ENCODE measurements around the gene KLF6. TPM values are rescaled to one million over a fixed set of nuclear protein-coding genes. Genes with fewer than 3 reads are reported as not detected.
A peak's percentile ranks its signal among the peaks of the same experiment; 100 is the strongest.

The KLF6 gene
- total RNA-seq, 2 experiments from 2014 or later: 116 to 120 TPM

GRCh38 chr10:3805791-3806461 lies 20.9 kb upstream of the KLF6 start:
- H3K9me3 Mint-ChIP-seq: no peaks in the 10 kb centered on the region
- no peak for TF ChIP-seq CTCF (IDR thresholded peaks at IDR 0.05)
- CTCF ChIA-PET: interaction anchor here (1.2 kb wide), 1 partner anchor 23 kb away, joined by 3 read pairs; no protein-coding TSS in a partner anchor
- intact Hi-C loops (cut with micrococcal nuclease): loop anchor here (2.0 to 10.0 kb wide), 4 partner anchors 23 to 329 kb away; no protein-coding TSS in a partner anchor
- ATAC-seq (no peak), DNase-seq (peak; percentile 70)
- no peak overlapping the region for H3K27ac Mint-ChIP-seq
- no peaks in the 10 kb centered on the region for H3K27me3 Mint-ChIP-seq
- peaks cover 68% of the 10 kb centered on the region for H3K4me1 Mint-ChIP-seq (ENCODE audit: low read depth)
- H3K4me3 Mint-ChIP-seq: peak overlapping the region; percentile 45
- POLR2A ChIA-PET: interaction anchor here (0.8 to 10.5 kb wide), 12 partner anchors 23 to 155 kb away, joined by 3 to 281 read pairs (median 4); partner anchors contain the start of gene KLF6
- no peaks in the 10 kb centered on the region for H3K36me3 Mint-ChIP-seq (ENCODE audit: low read depth)

- TF ChIP-seq CTCF (IDR thresholded peaks at IDR 0.05): no peak
- Mint-ChIP-seq H3K9me3 (no peaks in the 10 kb centered on the region), H3K4me3 (peak overlapping the region; percentile 48), H3K27me3 (no peaks in the 10 kb centered on the region), H3K36me3 (ENCODE audit: low read depth) (no peaks in the 10 kb centered on the region), H3K4me1 (ENCODE audit: low read depth) (peaks cover 71% of the 10 kb centered on the region), H3K27ac (no peak overlapping the region)
- ATAC-seq (peak; percentile 26), DNase-seq (peak; percentile 76)
- CTCF ChIA-PET: no interaction called here
- intact Hi-C loops (cut with micrococcal nuclease): loop anchor here (2.0 to 10.0 kb wide), 4 partner anchors 22 to 330 kb away; no protein-coding TSS in a partner anchor
- POLR2A ChIA-PET: interaction anchor here (0.8 to 10.5 kb wide), 11 partner anchors 22 to 155 kb away, joined by 3 to 281 read pairs (median 4); partner anchors contain the start of gene KLF6
These were observed 20.3 kb upstream of the KLF6 start for GRCh38 chr10:3805201-3805790.

GRCh38 chr10:3803927-3804741 lies 19.1 kb upstream of the KLF6 start:
- POLR2A ChIA-PET: interaction anchor here (1.4 to 10.5 kb wide), 2 partner anchors 21 to 47 kb away, joined by 3 to 281 read pairs; partner anchors contain the start of gene KLF6
- DNase-seq: peak; percentile 85
- Mint-ChIP-seq H3K4me3 (peak overlapping the region; percentile 60), H3K9me3 (no peaks in the 10 kb centered on the region), H3K27ac (no peak overlapping the region), H3K4me1 (ENCODE audit: low read depth) (peaks cover 70% of the 10 kb centered on the region), H3K36me3 (ENCODE audit: low read depth) (no peaks in the 10 kb centered on the region), H3K27me3 (no peaks in the 10 kb centered on the region)
- peak; percentile 68 for ATAC-seq
- TF ChIP-seq CTCF (IDR thresholded peaks at IDR 0.05): no peak
- intact Hi-C loops (cut with micrococcal nuclease): loop anchor here (2.0 to 10.0 kb wide), 2 partner anchors 21 to 331 kb away; no protein-coding TSS in a partner anchor
- CTCF ChIA-PET: no interaction called here

GRCh38 chr10:3803295-3803926 lies 18.4 kb upstream of the KLF6 start:
- DNase-seq (peak; percentile 48), ATAC-seq (no peak)
- Mint-ChIP-seq H3K36me3 (ENCODE audit: low read depth) (no peaks in the 10 kb centered on the region), H3K27ac (no peak overlapping the region), H3K27me3 (no peaks in the 10 kb centered on the region), H3K4me3 (no peak overlapping the region), H3K4me1 (ENCODE audit: low read depth) (peaks cover 70% of the 10 kb centered on the region), H3K9me3 (no peaks in the 10 kb centered on the region)
- ChIA-PET CTCF (no interaction called here), POLR2A (interaction anchor here (0.8 to 6.1 kb wide), 2 partner anchors 20 to 606 kb away, joined by 3 to 108 read pairs; partner anchors contain the start of gene KLF6)
- intact Hi-C loops (cut with micrococcal nuclease): loop anchor here (10.0 kb wide), 1 partner anchor 331 kb away; no protein-coding TSS in a partner anchor
- no peak for TF ChIP-seq CTCF (IDR thresholded peaks at IDR 0.05)
